ENCODE results near the gene TTC34.

DNA sequence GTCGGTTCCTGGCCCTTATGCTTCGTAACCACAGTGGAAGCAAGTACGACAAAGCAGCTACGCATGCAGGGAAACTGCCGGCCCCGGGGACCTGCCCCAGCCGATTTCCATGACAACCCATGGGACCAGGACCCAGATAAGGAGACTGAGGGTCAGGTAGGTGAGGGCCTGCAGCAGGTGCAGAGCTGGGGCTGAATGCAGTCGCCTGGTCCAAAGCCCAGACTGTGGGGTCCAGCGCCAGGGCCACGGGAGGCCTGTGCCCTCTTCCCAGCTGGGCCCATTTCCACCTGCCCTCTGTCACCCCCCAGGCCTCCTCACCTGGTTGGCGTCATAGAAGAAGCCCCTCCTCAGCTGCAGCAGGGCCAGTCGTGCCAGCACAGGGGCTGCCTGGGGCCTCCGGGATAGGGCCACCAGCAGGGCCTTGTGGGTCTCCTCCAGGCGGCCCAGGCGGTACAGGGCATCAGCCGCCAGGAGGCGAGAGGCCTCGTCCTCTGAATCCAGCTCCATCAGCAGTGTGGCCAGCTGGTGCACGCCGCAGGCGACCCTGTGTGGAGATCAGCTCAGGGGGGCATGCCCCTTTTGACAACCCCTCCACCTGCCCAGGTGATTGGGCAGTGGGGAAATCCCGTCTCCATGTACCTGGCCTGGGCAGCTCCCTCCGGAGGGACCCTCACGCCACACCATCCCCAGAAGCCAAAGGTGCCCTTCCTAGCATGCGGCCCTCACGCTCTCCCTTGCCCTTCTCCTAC is 14.2 kb downstream of the TTC34 start:
- TF ChIP-seq POLR2A (IDR thresholded peaks at IDR 0.05; ENCODE audit: low read depth, low read length) (no peak), POLR2AphosphoS5 (IDR thresholded peaks at IDR 0.05; ENCODE audit: low read depth, low read length) (no peak), TAF1 (IDR thresholded peaks at IDR 0.05; ENCODE audit: low read depth, low read length) (no peak), SPI1 (IDR thresholded peaks at IDR 0.05; ENCODE audit: low read depth, low read length) (no peak), PAX5 (IDR thresholded peaks at IDR 0.05; ENCODE audit: insufficient read depth, low read length, severe bottlenecking) (no peak)
